HCT116 (cell line): ENCODE results near the gene APOE.

ENCODE experiments used
- TCF7L2 ChIP-seq: IDR thresholded peaks from 2 replicates; pipeline ENCODE4 v1.7.0; 2011; ENCODE audit warnings: borderline replicate concordance, inconsistent platforms; ENCODE audit not compliant: insufficient read depth, insufficient read length; ENCODE audit errors: extremely low read depth
- TF ChIP-seq, protein P1 (sequence below), 3 experiments: fragments of 200-600 bp in 1 of 3; sonication (generic) in 1 of 3; IDR thresholded peaks in 2 of 3; conservative IDR thresholded peaks in 1 of 3; 2 replicates each; pipeline ENCODE4 v1.5.1; 2012 to 2017; ENCODE audit warnings: low read depth in 2 of 3, low read length in 2 of 3, antibody characterized with exemption in 1 of 3, borderline replicate concordance in 1 of 3, control low read depth in 1 of 3, mild to moderate bottlenecking in 1 of 3, mixed read lengths in 1 of 3, mixed run types in 1 of 3, moderate library complexity in 1 of 3; ENCODE audit not compliant: insufficient read depth in 1 of 3

DNA sequence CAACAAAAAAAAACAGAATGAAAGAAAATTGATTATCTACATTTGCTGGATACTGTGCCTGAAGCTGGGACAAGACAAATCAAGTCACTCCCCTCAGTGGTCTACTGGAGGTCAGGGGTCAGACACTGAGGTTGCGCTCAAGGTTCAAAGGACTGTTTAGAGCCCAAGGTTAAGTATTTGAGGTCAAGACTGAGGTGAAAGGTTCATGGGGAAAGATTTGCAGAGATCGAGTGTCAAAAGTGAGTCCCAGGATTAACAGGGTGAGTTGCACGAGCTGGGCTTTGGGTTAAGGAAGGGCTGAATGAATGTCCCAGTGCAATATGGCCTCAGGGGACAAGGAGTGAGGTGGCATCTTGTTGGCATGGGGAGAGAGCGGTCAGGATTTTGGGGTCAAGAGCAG, 17.9 kb upstream of the APOE start:
- TF ChIP-seq, protein P1, sequence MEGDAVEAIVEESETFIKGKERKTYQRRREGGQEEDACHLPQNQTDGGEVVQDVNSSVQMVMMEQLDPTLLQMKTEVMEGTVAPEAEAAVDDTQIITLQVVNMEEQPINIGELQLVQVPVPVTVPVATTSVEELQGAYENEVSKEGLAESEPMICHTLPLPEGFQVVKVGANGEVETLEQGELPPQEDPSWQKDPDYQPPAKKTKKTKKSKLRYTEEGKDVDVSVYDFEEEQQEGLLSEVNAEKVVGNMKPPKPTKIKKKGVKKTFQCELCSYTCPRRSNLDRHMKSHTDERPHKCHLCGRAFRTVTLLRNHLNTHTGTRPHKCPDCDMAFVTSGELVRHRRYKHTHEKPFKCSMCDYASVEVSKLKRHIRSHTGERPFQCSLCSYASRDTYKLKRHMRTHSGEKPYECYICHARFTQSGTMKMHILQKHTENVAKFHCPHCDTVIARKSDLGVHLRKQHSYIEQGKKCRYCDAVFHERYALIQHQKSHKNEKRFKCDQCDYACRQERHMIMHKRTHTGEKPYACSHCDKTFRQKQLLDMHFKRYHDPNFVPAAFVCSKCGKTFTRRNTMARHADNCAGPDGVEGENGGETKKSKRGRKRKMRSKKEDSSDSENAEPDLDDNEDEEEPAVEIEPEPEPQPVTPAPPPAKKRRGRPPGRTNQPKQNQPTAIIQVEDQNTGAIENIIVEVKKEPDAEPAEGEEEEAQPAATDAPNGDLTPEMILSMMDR (IDR thresholded peaks at IDR 0.05 in 2 of 3, conservative IDR thresholded peaks at IDR 0.05 in 1 of 3; ENCODE audit: borderline replicate concordance in 1 of 3, insufficient read depth in 1 of 3, low read depth in 2 of 3, low read length in 2 of 3) = no peak
- no peak for TF ChIP-seq TCF7L2
